HG02763 (cell line): Measurements from ENCODE around the gene TAS2R41.
"Not testable (repeated sequence)": the region's sequence is repeated elsewhere in the genome, so short reads cannot be mapped to it uniquely, and the experiment has no call there.

ENCODE experiments used
- ATAC-seq: cut with Tn5 transposase; IDR thresholded peaks from one replicate; pipeline ENCODE4 v1.9.1; 2021; ENCODE audit warnings: mild to moderate bottlenecking, moderate library complexity; ENCODE audit not compliant: unreplicated experiment

TAS2R41 gene

GRCh38 chr7:143514995-143515735 is 37.5 kb downstream of the TAS2R41 start:
- ATAC-seq: no peak

GRCh38 chr7:143516981-143517380 is 39.3 kb downstream of the TAS2R41 start:
- ATAC-seq: no peak

GRCh38 chr7:143518521-143518920 is 40.8 kb downstream of the TAS2R41 start:
- ATAC-seq: no peak

- ATAC-seq: no peak
Observed at GRCh38 chr7:143518941-143519340, 41.3 kb downstream of the TAS2R41 start.

- no peak for ATAC-seq
Observed at GRCh38 chr7:143519411-143520131, 41.9 kb downstream of the TAS2R41 start.

- not testable (repeated sequence) for ATAC-seq
Observed at GRCh38 chr7:143522309-143522916, 44.7 kb downstream of the TAS2R41 start.
